ENCODE data around the gene UBR2. TPM values are rescaled to one million over a fixed set of nuclear protein-coding genes. Genes with fewer than 3 reads are reported as not detected.

UBR2 gene
- total RNA-seq, 1 donor from 2014 or later: 32.3 TPM

- Mint-ChIP-seq H3K4me1 (ENCODE audit: low read depth, unreplicated experiment) (no peaks in the 10 kb centered on the region), H3K36me3 (ENCODE audit: unreplicated experiment) (no peaks in the 10 kb centered on the region), H3K27ac (ENCODE audit: unreplicated experiment) (no peak overlapping the region), H3K9me3 (ENCODE audit: unreplicated experiment) (no peaks in the 10 kb centered on the region), H3K27me3 (ENCODE audit: unreplicated experiment) (peaks cover 2% of the 10 kb centered on the region), H3K4me3 (ENCODE audit: unreplicated experiment) (no peak overlapping the region)
- TF ChIP-seq, protein P1, sequence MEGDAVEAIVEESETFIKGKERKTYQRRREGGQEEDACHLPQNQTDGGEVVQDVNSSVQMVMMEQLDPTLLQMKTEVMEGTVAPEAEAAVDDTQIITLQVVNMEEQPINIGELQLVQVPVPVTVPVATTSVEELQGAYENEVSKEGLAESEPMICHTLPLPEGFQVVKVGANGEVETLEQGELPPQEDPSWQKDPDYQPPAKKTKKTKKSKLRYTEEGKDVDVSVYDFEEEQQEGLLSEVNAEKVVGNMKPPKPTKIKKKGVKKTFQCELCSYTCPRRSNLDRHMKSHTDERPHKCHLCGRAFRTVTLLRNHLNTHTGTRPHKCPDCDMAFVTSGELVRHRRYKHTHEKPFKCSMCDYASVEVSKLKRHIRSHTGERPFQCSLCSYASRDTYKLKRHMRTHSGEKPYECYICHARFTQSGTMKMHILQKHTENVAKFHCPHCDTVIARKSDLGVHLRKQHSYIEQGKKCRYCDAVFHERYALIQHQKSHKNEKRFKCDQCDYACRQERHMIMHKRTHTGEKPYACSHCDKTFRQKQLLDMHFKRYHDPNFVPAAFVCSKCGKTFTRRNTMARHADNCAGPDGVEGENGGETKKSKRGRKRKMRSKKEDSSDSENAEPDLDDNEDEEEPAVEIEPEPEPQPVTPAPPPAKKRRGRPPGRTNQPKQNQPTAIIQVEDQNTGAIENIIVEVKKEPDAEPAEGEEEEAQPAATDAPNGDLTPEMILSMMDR (IDR thresholded peaks at IDR 0.05; ENCODE audit: partially characterized antibody, unreplicated experiment): no peak
- no peak for DNase-seq
Observed at GRCh38 chr6:42522036-42522435, 41.8 kb upstream of the UBR2 start.

GRCh38 chr6:42522942-42523814 is 40.7 kb upstream of the UBR2 start:
- no peak overlapping the region for H3K27ac Mint-ChIP-seq (ENCODE audit: unreplicated experiment)
- no peak overlapping the region for H3K4me3 Mint-ChIP-seq (ENCODE audit: unreplicated experiment)
- no peaks in the 10 kb centered on the region for H3K36me3 Mint-ChIP-seq (ENCODE audit: unreplicated experiment)
- TF ChIP-seq, protein P1 (IDR thresholded peaks at IDR 0.05; ENCODE audit: partially characterized antibody, unreplicated experiment): no peak
- peaks cover 2% of the 10 kb centered on the region for H3K27me3 Mint-ChIP-seq (ENCODE audit: unreplicated experiment)
- H3K4me1 Mint-ChIP-seq (ENCODE audit: low read depth, unreplicated experiment): no peaks in the 10 kb centered on the region
- no peaks in the 10 kb centered on the region for H3K9me3 Mint-ChIP-seq (ENCODE audit: unreplicated experiment)
- DNase-seq: no peak

- H3K4me1 Mint-ChIP-seq (ENCODE audit: low read depth, unreplicated experiment): no peaks in the 10 kb centered on the region
Observed at GRCh38 chr6:42525206-42525605, 38.6 kb upstream of the UBR2 start.

GRCh38 chr6:42526616-42527015 is 37.2 kb upstream of the UBR2 start:
- Mint-ChIP-seq H3K27ac (ENCODE audit: unreplicated experiment) (no peak overlapping the region), H3K36me3 (ENCODE audit: unreplicated experiment) (no peaks in the 10 kb centered on the region), H3K4me3 (ENCODE audit: unreplicated experiment) (no peak overlapping the region), H3K9me3 (ENCODE audit: unreplicated experiment) (no peaks in the 10 kb centered on the region), H3K27me3 (ENCODE audit: unreplicated experiment) (peaks cover 1% of the 10 kb centered on the region), H3K4me1 (ENCODE audit: low read depth, unreplicated experiment) (no peaks in the 10 kb centered on the region)
- TF ChIP-seq, protein P1 (IDR thresholded peaks at IDR 0.05; ENCODE audit: partially characterized antibody, unreplicated experiment): no peak
- no peak for DNase-seq

More at GRCh38 chr6:42525206-42525605, 38.6 kb upstream of the UBR2 start:
- Mint-ChIP-seq H3K36me3 (ENCODE audit: unreplicated experiment) (no peaks in the 10 kb centered on the region), H3K27ac (ENCODE audit: unreplicated experiment) (no peak overlapping the region), H3K4me3 (ENCODE audit: unreplicated experiment) (no peak overlapping the region), H3K27me3 (ENCODE audit: unreplicated experiment) (peaks cover 3% of the 10 kb centered on the region), H3K9me3 (ENCODE audit: unreplicated experiment) (no peaks in the 10 kb centered on the region)
- DNase-seq: no peak
- TF ChIP-seq, protein P1 (IDR thresholded peaks at IDR 0.05; ENCODE audit: partially characterized antibody, unreplicated experiment): no peak

- peaks cover 1% of the 10 kb centered on the region for H3K27me3 Mint-ChIP-seq (ENCODE audit: unreplicated experiment)
Observed at GRCh38 chr6:42527204-42527603, 36.6 kb upstream of the UBR2 start.

More at GRCh38 chr6:42527204-42527603, 36.6 kb upstream of the UBR2 start:
- Mint-ChIP-seq H3K36me3 (ENCODE audit: unreplicated experiment) (no peaks in the 10 kb centered on the region), H3K27ac (ENCODE audit: unreplicated experiment) (no peak overlapping the region), H3K4me3 (ENCODE audit: unreplicated experiment) (no peak overlapping the region), H3K4me1 (ENCODE audit: low read depth, unreplicated experiment) (no peaks in the 10 kb centered on the region), H3K9me3 (ENCODE audit: unreplicated experiment) (no peaks in the 10 kb centered on the region)
- TF ChIP-seq, protein P1 (IDR thresholded peaks at IDR 0.05; ENCODE audit: partially characterized antibody, unreplicated experiment): no peak
- no peak for DNase-seq

Measured in glutamatergic neuron (in vitro differentiated cells).